GM20000 (cell line): Measurements from ENCODE around the gene SEMA3C.

ENCODE experiments used
- DNase-seq: peaks from one replicate; pipeline ENCODE4 v3.0.0; 2012; ENCODE audit warnings: low spot score
- TF ChIP-seq, protein P1 (sequence below): IDR thresholded peaks from 2 replicates; pipeline ENCODE4 v1.5.1; 2012; ENCODE audit warnings: mild to moderate bottlenecking, control low read depth; ENCODE audit errors: extremely low read depth, missing control alignments

Gene SEMA3C

DNA sequence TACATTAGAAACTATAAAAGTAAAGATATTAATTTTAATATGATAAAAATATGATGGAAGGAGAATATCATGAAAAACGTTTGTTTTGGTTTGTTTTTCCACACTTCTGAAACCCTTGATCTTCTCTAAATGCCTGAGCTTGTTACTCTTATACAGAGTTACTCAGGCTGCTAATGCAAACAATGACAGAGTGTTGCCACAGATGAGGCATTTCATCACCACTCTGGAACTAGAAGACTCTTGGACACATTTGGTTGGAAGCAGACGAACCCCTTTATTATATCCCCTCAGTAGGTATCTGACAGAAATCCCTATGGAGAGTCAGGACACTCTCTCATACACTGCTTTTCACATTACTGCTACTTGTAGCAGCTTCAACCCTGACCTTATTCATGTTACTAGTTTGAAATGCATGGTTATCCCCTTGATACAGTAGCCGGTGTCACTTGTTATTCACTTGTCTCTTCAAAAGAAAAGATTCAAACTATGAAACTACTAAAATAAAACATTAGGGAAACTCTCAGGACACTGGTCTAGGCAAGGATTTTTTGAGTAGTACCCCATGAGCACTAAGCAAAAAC is 66.9 kb downstream of the SEMA3C start:
- no peak for DNase-seq
- TF ChIP-seq, protein P1, sequence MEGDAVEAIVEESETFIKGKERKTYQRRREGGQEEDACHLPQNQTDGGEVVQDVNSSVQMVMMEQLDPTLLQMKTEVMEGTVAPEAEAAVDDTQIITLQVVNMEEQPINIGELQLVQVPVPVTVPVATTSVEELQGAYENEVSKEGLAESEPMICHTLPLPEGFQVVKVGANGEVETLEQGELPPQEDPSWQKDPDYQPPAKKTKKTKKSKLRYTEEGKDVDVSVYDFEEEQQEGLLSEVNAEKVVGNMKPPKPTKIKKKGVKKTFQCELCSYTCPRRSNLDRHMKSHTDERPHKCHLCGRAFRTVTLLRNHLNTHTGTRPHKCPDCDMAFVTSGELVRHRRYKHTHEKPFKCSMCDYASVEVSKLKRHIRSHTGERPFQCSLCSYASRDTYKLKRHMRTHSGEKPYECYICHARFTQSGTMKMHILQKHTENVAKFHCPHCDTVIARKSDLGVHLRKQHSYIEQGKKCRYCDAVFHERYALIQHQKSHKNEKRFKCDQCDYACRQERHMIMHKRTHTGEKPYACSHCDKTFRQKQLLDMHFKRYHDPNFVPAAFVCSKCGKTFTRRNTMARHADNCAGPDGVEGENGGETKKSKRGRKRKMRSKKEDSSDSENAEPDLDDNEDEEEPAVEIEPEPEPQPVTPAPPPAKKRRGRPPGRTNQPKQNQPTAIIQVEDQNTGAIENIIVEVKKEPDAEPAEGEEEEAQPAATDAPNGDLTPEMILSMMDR = no peak

DNA sequence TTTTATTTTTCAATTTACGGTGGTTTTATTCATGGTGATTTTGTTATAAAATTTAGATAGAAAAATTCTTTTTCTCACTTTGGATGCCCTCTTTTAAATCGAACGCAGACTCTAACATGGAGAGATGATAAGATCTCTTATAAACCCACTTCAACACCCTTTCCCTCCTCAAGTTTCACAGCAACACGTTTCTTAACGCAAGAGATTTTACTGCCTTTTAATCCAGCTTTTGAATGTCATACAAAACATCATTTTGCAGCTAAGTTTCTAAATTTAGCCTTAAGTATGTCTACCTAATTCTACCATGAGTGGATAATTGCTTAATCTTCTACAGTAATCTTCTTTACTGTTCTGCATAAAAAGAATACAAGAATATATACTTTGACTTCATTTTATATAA is 70.0 kb downstream of the SEMA3C start:
- TF ChIP-seq, protein P1 = no peak
- DNase-seq = no peak

DNA sequence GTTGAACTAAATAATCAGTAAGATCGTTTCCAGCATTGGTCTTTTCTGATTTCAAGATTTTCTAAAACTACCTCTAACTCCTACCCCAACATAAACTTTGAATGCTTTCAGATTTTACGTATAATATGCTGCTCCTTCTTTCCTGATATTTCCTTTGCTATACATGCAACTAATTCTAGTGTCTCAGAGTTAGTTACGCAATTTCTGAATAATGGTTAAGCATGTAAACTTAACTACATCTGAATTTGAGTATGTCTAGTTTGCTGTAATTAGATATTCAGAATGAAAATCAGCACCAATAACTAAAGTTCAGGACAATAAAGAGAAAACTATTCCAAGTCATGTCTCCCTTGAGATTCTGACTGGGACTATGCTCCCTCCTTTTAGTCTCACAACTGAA is 71.0 kb downstream of the SEMA3C start:
- TF ChIP-seq, protein P1 = no peak
- no peak for DNase-seq

DNA sequence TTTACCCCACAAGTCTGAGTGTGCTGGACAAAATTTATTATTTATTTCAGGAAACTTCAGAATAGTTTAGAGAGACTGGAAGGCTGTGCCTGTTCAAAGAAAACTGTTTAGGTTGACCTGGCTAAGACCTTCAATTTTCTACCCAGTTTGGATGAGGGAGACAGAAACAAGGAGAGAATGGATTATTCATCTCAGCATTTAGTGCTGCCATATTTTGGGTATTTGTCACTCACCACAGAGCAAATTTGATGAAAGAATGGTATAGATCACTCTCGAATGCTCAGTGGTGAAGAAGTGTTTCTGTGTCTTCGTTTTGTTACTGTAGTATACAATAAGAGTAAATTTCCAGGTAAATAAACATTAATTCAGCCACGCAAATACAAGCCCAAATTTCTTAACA is 71.8 kb downstream of the SEMA3C start:
- no peak for DNase-seq
- TF ChIP-seq, protein P1 = no peak

DNA sequence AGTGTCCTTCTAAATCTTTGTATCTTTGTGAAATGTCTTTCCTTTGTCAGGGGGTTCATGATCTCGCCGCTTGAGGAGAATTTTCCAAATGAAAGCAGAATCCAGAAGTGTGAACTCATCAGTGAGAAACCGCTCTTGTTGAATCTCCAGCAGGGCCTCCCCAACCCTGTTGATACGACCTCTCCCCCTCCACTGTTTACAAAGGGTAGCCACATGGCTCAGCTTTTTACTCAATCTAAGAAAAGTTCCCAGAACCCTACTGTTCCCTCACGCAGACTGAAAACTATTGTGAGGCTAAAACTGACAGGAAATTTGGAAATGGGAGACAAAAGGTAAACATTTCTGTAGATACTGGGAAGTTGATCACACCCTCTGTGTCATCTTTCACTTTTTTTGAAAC is 73.9 kb downstream of the SEMA3C start:
- no peak for DNase-seq
- TF ChIP-seq, protein P1 = no peak

DNA sequence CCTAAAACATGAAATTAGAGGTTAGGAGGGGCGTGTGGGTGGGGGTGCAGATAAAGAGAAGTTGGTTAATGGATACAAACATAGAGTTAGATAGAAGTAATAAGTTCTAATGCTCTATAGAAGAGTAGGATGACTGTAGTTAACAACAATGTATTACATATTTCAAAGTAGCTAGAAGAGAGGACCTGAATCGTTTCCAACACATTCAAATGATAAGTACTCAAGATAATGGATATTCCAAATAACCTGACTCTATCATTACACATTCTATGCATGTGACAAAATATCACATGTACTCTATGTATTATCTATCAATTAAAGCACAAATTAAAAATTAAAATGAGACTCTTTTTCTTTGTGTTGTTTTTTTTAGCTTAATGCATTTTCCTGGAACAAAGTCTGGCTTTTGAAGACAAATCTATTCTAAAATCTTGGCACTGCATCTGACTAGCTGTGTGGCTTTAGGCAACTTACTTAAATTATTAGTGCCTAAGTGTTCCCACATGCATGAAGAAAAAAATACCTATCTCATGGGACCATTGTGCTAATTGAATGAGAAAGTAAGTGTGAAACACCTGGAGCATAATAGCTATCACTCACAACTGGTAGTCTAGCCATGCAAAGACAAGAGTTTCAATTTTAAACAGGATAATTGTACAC is 75.7 kb downstream of the SEMA3C start:
- DNase-seq = no peak
- TF ChIP-seq, protein P1 = no peak

DNA sequence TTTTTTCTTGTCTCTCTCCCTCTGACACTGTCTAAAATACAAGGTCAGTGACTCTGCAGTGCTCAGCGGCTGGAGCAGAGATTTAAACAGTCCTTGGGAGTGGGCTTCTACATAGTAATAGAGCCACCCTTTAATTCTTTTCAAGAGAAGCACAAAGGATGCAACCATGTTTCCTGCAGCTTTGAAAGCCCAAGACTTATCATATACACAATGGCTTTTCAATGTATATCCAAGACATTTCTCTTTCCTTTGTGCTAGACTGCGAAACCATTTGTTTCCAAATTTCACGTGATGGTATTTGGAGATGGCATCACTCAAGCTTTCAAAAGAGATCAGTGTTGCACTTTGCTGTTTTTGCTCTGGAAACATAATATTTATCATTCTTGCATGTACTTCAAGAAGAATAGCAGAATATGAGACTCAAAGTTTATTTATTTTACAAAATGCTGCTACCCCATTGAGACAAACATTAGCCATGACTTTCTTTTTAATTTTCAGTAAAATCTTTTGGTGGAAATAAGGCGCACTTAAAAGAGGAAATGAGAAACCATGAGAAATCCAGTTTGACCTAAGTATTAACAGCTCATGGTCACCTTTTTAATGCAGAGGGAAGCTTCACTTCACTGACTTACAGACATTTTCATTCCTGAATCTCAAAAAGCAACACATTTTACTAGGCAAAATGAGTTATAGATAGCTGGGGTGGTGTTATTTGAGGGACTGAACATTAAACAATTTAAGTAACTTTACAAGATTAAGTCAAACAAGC is 76.6 kb downstream of the SEMA3C start:
- no peak for DNase-seq
- TF ChIP-seq, protein P1 = no peak
